ENCODE measurements around the gene SLC23A3. TPM values are rescaled to one million over a fixed set of nuclear protein-coding genes. Genes with fewer than 3 reads are reported as not detected.

SLC23A3 gene
- total RNA-seq, 2 experiments from 2014 or later = 2.7 to 6.7 TPM

DNA sequence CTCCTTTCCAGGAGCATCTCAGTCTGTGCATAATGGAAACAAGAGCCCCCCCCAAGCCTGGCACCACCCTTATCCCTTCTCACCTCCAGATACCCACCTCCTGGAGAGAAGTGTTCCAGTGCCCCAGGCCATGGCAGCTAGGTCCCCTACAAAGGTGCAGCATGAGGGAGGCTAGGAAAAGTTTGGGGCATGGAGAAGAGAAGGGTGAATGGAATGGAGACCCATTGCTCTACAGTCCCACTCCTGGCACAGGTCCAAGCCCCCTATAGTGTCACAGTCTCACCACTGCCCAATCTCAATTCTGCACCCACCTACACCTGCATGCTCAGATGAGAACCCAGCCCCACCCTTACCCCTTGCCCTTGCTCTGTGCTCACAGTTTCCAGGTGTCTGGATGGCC, 897 bp downstream of the SLC23A3 start:
- Histone ChIP-seq H3K4me1 (ENCODE audit: insufficient read depth, low read length, poor library complexity, severe bottlenecking) (no peaks in the 10 kb centered on the region), H3K9me2 (ENCODE audit: insufficient read depth, low read length) (no peaks in the 10 kb centered on the region), H3K9me3 (ENCODE audit: low read length) (no peaks in the 10 kb centered on the region), H3K4me2 (ENCODE audit: low read length) (no peak overlapping the region), H3K79me2 (ENCODE audit: insufficient read depth, low read depth, low read length) (no peaks in the 10 kb centered on the region), H2AFZ (ENCODE audit: low read length) (no peak overlapping the region), H3K4me3 (ENCODE audit: low read depth, low read length, poor library complexity, severe bottlenecking) (no peak overlapping the region), H3K36me3 (ENCODE audit: insufficient read depth, low read length) (peaks cover 38% of the 10 kb centered on the region), H4K20me1 (ENCODE audit: insufficient read depth, low read length) (no peaks in the 10 kb centered on the region), H3K27ac (ENCODE audit: low read depth, low read length, poor library complexity, severe bottlenecking) (no peak overlapping the region)
- no TSS peak for BruUV-seq (replicated peaks)
- CTCF ChIA-PET (ENCODE audit: unreplicated experiment) = no interaction called here
- DNase-seq (ENCODE audit: low spot score) = no peak
- POLR2A ChIA-PET = no interaction called here
- intact Hi-C loops (cut with micrococcal nuclease; ENCODE audit: unreplicated experiment) = no loop called here
- TF ChIP-seq EZH2phosphoT487 (IDR thresholded peaks at IDR 0.05; ENCODE audit: borderline replicate concordance, low read depth, low read length) = no peak
- TF ChIP-seq, protein P1, sequence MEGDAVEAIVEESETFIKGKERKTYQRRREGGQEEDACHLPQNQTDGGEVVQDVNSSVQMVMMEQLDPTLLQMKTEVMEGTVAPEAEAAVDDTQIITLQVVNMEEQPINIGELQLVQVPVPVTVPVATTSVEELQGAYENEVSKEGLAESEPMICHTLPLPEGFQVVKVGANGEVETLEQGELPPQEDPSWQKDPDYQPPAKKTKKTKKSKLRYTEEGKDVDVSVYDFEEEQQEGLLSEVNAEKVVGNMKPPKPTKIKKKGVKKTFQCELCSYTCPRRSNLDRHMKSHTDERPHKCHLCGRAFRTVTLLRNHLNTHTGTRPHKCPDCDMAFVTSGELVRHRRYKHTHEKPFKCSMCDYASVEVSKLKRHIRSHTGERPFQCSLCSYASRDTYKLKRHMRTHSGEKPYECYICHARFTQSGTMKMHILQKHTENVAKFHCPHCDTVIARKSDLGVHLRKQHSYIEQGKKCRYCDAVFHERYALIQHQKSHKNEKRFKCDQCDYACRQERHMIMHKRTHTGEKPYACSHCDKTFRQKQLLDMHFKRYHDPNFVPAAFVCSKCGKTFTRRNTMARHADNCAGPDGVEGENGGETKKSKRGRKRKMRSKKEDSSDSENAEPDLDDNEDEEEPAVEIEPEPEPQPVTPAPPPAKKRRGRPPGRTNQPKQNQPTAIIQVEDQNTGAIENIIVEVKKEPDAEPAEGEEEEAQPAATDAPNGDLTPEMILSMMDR (conservative IDR thresholded peaks at IDR 0.05; ENCODE audit: low read length) = no peak

DNA sequence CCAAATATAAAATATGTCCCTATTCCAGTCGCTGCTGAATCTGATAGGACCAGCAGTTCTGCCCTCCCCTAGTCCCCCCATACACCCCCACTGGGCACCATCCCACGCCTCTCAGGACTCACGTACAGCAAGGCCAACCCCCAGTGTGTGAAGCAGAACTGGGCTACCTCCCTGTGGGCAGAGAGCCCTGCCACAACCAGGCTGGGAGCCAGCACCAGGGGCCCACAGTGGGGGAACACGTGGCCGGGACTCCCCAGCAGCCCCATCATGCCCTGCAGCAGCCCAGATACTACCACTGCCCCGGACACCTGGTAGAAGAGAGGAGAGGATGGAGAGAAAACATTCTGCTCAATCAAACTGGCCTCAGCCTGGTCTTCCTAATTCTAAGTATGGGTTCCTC, 1.3 kb downstream of the SLC23A3 start:
- Histone ChIP-seq H3K9me2 (ENCODE audit: insufficient read depth, low read length) (no peaks in the 10 kb centered on the region), H3K9me3 (ENCODE audit: low read length) (no peaks in the 10 kb centered on the region), H3K4me3 (ENCODE audit: low read depth, low read length, poor library complexity, severe bottlenecking) (no peak overlapping the region), H2AFZ (ENCODE audit: low read length) (no peak overlapping the region), H3K4me2 (ENCODE audit: low read length) (no peak overlapping the region), H3K36me3 (ENCODE audit: insufficient read depth, low read length) (peaks cover 34% of the 10 kb centered on the region), H3K27ac (ENCODE audit: low read depth, low read length, poor library complexity, severe bottlenecking) (no peak overlapping the region), H3K4me1 (ENCODE audit: insufficient read depth, low read length, poor library complexity, severe bottlenecking) (no peaks in the 10 kb centered on the region), H4K20me1 (ENCODE audit: insufficient read depth, low read length) (no peaks in the 10 kb centered on the region), H3K79me2 (ENCODE audit: insufficient read depth, low read depth, low read length) (no peaks in the 10 kb centered on the region)
- TF ChIP-seq EZH2phosphoT487 (IDR thresholded peaks at IDR 0.05; ENCODE audit: borderline replicate concordance, low read depth, low read length) = no peak
- DNase-seq (ENCODE audit: low spot score) = no peak
- intact Hi-C loops (cut with micrococcal nuclease; ENCODE audit: unreplicated experiment) = no loop called here
- no TSS peak for BruUV-seq (replicated peaks)
- CTCF ChIA-PET (ENCODE audit: unreplicated experiment) = no interaction called here
- POLR2A ChIA-PET = no interaction called here

DNA sequence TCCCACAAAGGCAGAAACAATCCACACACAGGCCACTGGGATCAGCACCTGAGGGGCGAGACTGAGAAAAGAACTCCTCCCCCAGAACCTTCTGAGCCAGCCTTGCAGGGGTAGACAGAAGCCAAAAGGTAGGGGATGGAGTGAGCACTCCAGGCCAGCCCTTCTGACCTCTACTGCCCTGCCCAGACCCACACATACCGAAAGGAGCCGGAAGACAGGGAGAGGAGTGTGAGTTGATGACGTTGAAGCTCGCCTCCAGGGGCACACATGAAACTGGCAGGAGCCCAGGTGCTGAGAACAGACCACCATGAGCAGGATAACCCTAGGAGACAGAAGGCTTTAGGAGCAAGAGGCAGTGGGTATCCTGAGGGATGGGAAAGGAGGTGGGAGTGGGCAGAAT, 1.8 kb downstream of the SLC23A3 start:
- TF ChIP-seq EZH2phosphoT487 (IDR thresholded peaks at IDR 0.05; ENCODE audit: borderline replicate concordance, low read depth, low read length) = no peak
- TF ChIP-seq, protein P1 (conservative IDR thresholded peaks at IDR 0.05; ENCODE audit: low read length) = no peak
- H3K36me3 ChIP-seq (ENCODE audit: insufficient read depth, low read length) = peaks cover 31% of the 10 kb centered on the region
- no peaks in the 10 kb centered on the region for H4K20me1 ChIP-seq (ENCODE audit: insufficient read depth, low read length)
- H3K4me3 ChIP-seq (ENCODE audit: low read depth, low read length, poor library complexity, severe bottlenecking) = no peak overlapping the region
- ChIA-PET CTCF (ENCODE audit: unreplicated experiment) (no interaction called here), POLR2A (no interaction called here)
- H3K4me1 ChIP-seq (ENCODE audit: insufficient read depth, low read length, poor library complexity, severe bottlenecking) = no peaks in the 10 kb centered on the region
- H3K27ac ChIP-seq (ENCODE audit: low read depth, low read length, poor library complexity, severe bottlenecking) = no peak overlapping the region
- no peaks in the 10 kb centered on the region for H3K9me3 ChIP-seq (ENCODE audit: low read length)
- no peak for DNase-seq (ENCODE audit: low spot score)
- no peaks in the 10 kb centered on the region for H3K9me2 ChIP-seq (ENCODE audit: insufficient read depth, low read length)
- intact Hi-C loops (cut with micrococcal nuclease; ENCODE audit: unreplicated experiment) = no loop called here
- no peak overlapping the region for H3K4me2 ChIP-seq (ENCODE audit: low read length)
- H3K79me2 ChIP-seq (ENCODE audit: insufficient read depth, low read depth, low read length) = no peaks in the 10 kb centered on the region
- no peak overlapping the region for H2AFZ ChIP-seq (ENCODE audit: low read length)
- BruUV-seq (replicated peaks) = no TSS peak

All from OCI-LY7 (cell line).